HG02798 (cell line): ENCODE results near the gene ILKAP.

Source experiments
- ATAC-seq: cut with Tn5 transposase; IDR thresholded peaks from one replicate; pipeline ENCODE4 v1.9.1; 2021; ENCODE audit warnings: mild to moderate bottlenecking; ENCODE audit not compliant: unreplicated experiment, poor library complexity

The ILKAP gene

DNA sequence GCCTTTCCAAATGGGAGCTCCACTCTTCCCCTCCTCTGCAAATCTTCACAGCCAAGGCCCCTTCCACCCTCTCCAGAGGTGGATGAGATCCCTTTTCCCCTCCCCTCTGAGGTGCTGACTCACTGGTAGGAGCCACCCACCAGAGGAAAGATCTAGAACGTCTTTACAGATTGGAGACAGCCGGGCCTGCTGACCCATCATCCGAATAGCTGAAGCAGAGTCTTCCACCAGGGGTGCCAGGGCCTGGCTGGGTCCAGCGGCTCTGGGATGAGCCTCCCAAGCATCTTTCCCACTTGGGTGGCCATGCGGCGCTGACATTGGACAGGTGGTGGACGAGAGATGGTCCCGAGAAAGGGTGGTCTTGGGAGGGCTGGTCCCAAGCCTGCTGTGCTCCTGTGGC is 35.7 kb downstream of the ILKAP start:
- no peak for ATAC-seq

DNA sequence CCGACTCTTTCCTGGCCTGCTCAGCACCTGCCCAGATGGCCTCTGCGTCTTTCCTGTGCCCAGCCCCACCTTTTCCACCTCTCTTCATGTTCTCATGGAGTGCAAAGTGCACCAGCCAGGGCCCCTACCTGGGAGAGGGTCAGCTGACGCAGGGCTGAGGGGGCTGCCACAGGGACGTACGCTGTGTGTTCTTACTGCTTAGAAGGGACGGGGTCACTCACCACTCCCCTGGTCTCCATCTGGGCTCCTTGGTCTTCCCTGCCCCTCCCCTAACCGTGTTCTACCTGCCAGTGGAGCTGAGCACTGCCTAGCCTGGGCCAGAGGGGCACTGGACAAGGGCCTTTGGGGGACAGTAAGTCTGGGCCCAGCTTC is 36.2 kb downstream of the ILKAP start:
- no peak for ATAC-seq

DNA sequence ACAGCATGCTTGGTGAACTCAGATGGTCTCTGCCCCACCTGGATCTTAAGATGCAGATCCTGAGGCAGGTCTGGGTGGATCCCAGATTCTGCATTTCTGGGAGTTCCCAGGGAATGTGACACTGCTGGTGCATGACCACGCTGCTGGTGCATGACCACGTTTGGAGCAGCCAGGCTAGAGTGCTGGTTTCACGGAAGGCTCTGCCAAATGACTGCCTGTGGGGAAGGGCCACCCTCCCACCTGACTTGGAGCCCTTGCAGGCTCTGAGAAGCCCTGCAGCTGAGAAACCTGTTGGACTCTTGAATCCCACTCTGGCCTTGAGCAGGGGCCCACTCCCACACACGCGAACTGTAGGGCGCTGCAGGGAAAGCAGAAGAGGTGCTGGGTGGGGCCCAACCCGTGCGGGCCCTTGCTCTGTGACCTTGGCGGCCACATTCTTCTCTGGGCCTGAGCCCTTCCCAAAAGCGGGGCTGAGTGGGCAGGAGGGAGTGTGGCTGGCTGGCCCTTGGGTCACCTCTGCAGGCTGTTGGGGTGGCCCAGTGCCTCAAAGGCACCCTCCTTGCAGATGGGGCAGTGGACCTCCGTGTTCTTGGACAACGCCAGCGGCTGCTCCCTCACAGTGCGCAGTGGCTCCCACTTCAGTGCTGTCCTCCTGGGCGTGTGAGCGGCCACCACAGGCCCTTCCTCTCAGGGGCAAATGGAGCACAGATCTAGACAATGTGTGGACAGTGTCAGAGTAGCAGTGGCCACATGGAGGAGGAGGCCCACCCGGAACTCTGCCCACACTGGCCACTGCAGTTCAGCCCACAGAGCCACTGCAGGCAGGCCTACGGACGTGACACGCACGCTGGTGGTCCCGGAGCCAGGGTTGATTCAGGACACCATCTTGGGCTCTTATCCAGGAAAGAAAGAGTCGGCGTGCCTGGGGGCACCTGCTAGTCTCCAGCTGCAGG is 36.8 kb downstream of the ILKAP start:
- ATAC-seq = no peak

DNA sequence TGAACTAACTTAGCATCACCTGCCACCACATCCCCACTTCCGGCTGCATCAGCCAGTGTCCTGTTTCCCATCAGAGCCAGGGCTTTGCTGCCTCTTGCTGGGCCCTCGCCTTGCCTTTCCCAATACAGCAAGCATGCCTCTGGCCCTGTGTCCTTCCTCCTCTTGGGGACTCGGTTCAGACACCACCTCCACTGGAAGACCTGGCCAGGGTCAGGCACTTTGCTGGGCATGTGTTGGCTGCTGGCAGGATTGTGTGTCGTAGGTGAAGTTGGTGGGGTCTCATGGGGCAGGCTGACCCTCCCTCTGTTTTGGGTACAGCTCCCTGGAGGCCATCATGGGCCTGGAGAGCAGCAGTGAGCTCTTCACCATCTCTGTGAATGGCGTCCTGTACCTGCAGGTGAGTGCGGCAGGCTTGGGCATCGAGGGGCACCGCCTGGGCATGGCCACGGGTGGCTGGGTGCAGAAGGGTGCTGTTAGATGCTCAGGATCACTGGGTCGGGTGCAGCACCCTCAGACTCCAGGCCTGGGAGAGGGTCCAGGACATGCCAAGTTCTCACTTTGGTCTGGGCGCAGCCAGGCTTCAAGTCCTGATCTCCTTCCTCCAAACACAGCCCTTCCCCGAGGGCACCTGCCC is 38.1 kb downstream of the ILKAP start:
- ATAC-seq = no peak

DNA sequence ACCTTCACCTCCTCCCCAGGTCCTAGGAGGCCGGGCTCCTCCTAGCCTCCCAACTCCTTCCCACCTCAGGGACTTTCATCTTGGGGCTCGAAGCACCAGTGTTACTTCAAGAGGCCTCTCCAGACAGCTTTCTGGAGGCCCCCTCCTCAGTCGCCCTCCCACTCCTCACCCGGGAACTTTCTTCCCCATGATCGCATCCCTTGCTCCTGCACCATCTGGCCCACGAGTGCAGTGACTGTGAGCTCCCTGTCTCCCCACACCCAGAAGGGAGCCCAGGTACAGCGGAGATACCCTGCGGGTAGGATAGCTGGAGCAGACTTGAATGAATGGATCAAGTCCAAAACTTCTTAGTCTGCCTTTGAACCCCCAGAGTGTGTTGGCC is 38.6 kb downstream of the ILKAP start:
- no peak for ATAC-seq

DNA sequence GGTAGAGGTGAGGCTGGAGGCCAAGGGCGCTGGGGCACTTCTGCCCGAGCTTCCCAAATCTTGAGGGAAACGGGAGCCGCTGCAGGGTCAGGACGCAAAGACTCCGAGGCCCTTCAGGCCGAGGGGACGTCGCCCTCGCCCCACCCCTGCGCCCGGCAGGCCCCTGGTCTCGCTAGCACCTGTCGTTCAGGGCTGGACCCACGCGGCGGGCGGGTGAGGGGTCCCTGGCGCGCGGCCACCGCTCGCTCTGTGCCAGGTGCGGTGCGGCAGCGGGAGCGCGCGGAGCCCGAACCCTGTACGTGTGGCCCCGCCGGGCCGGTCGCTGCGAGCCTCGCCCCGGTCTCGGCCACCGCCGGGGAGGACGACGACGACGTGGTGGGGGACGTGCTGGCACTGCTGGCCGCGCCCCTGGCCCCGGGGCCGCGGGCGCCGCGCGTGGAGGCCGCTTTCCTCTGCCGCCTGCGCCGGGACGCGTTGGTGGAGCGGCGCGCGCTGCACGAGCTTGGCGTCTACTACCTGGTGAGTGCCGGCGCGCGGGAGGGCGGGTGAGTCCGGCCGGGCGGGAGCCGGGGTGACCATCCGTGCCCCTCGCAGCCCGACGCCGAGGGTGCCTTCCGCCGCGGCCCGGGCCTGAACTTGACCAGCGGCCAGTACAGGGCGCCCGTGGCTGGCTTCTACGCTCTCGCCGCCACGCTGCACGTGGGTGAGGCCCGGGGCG is 39.9 kb downstream of the ILKAP start:
- ATAC-seq = no peak

DNA sequence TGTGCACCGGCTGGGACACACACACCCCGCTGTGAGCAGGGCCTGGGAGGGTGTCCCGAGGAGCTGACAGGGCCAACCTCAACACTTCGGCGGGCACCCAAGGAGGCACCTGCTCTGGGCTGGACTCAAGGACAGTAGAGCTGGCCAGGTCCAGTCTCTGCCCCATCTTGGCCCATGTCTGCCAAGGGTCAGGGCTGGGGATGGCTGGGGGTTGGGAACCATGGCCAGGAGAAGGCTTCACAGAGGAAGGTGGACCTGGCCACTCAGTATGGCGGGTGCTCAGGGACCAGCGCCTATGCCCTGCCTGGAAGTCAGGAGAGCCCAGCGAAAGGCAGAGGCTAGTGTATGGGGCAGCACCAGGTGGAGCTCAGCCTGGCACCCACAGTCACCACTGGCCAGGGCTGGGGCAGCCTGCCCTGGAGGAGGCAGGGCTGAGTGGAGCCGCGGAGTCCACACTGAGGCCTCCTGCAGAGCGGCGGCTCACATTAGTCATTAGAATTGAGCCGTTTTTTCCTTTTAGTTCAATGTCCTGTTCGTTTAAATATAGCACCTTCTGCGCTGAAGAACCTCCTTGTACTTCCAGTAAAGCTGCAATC is 40.6 kb downstream of the ILKAP start:
- ATAC-seq = no peak

DNA sequence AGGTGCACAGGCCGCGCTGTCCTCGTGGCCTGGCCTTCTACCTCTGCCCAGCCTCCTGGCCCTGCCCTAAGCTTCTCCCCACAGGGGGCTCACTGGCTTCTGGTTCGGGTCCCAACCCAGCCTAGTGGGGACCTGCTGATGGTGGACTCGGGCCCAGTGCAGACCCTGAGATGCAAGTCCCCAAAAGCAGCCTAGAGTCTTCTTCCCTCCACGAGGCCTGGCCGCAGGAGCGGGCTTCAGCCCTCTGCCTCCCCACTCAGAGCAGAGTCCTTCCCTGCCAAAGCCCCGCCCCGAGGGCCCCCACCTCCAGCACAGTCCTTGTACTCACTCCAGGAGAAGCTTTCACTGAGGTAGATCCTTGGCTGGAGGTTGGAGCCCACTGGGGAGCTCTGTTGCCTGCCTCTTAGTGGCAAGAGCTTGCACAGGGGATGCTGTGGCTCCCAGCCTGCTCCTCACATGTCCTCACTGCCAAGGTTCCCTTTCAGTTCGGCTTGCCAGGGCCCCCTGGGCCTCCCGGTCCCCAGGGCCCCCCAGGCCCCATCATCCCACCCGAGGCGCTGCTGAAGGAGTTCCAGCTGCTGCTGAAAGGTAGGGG is 41.1 kb downstream of the ILKAP start:
- no peak for ATAC-seq

DNA sequence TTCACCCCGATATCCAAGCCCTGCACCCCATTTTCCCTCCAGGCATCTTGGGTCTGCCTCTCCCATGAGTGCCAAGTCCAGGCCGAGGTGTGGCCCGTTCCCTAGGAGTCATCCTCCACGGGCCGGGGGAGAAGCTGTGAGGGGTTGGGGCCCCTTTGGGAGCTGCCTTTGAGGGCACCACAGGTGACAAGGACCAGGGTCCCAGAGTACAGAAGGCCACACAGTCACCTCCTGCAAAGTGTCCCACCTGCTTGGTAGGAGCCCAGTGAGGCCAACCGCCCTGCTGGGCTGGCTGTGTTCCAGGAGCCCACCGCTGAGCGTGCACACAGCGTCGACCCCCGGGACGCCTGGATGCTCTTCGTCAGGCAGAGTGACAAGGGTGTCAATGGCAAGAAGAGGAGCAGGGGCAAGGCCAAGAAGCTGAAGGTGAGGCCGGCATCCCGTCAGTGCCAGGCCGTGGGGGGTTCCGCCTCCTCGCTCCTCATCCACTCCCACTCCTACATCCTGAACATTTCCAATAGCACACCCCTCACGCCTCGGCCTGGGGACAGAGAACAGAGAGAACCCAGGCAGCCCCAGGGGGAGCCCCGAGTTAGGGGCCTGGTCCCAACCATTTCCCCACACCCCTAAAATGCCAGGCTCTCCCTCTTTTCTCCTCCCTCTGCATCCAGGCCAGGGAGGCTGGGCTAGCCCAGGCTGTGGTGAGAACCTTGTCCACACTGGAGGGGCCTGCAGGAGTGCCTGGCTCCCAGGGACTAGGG is 42.0 kb downstream of the ILKAP start:
- no peak for ATAC-seq

DNA sequence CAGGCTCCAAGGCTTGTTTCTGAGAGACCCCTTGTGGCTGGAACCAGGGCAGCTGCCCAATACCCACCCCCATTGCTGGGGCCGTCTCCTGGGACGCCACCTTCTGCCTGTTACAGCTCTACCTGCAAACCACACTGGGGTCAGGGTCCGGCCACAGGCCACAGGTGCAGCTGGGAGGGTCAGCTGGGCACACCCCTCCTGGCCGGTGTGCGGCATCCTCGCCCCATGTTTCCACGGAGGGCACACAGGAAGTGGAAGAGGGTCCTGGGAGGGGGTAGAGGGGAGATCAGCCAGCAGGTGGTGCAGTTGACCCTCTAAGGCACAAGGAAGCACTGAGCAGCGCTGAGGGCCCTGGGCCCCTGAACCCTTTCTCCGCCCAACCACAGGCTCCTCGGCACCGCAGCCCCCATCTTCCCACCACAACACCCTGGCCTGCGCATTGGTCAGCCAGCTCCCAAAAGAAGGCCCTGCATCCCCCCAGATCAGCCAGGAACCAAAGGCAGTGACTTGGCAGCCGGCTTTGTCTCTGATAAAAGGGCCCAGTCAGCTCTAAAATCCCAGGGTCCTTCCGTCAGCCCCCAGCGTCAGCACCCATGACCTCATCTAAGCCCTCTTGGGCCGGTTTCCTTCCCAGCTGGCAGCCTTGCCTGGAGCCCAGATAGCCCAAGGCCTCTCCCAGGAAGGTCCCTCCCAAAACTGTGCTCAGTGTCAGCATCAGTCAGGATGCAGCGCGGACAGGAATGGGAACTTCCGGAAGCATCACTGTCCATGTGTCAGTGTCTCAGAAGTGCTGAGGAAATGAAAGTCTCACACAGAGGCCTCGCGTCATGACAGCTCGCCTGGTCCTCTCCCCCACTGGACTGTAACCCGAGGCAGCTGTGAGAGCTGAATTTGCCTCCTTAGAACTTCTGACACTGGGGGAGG is 43.0 kb downstream of the ILKAP start:
- ATAC-seq = no peak

DNA sequence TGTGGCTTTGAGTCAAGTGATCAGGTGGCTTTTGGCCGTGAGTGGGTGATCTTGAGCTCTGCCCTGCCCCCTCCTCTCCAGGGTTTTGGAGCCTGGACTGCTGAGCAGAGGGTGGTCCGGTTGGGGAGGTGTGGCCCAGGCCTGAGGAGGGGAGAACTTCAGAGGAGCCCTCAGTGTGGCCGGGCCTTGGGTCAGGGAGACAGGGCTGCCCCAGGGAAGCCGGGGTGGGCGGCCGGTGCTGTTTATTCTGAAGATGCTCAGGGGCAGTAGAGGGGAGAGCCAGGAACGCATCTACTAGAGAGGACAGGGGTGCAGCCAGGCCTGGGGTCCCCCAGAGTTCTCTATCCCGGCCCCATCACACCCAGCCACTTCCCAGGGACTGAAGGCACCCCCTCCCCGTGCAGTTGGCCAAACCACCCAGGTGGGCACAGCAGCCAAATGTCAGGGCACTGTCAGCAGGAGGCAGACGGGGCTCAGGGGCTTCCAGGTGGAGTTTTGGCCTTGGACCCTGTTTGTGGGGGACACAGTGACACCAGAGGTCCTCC is 43.8 kb downstream of the ILKAP start:
- ATAC-seq = no peak

DNA sequence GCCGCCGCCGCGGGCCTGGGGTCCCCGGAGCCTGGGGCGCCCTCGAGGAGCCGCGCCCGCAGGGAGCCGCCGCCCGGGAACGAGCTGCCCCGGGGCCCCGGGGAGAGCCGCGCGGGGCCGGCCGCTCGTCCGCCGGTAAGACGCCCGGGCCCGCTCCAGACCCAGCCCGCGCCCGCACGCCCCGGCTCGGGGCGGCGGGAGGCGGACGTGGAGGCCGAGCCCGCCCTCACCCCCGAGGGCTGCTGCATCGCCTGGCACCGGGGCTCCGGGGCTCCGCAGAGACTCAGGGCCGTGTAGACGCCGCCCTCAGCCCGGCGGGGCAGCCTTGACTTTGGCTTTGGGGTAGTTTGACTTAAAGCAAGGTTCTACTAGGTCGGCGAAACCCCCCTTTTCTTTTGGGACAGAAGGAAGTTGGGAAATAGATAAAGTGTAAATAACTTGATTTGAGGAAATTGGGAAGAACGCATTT is 44.4 kb downstream of the ILKAP start:
- ATAC-seq = no peak

DNA sequence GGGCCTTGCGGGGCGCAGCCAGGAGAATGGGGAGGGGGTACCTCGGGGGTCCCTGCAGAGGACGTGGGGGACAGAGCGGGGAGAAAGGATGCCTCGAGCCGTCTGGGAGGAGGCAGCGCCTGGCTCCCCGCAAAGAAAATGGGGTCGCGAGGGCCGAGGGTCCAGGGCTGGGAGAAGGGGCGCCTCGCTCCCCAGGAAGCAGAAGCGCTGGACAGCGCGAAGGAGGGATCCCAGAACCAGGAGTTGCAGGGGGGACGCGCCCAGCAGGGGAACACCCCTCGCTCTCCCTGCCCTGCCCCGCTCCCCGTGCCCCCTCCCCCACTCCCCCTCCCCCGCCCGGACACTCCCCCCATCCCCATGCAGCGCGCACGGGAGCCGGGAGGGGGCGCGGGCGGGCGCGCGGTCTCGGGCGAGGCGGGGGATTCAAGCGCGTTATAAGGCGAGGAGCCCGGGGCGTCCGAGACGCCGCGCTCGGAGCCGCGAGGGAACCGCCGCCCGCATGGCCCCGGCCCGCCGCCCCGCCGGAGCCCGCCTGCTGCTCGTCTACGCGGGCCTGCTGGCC is 44.9 kb downstream of the ILKAP start, which contains the start of gene ERFE:
ERFE (plus strand) TSS at position 462 of the 562 bp plus-strand sequence; CDS start at position 500, 38 bp downstream.
- no peak for ATAC-seq

DNA sequence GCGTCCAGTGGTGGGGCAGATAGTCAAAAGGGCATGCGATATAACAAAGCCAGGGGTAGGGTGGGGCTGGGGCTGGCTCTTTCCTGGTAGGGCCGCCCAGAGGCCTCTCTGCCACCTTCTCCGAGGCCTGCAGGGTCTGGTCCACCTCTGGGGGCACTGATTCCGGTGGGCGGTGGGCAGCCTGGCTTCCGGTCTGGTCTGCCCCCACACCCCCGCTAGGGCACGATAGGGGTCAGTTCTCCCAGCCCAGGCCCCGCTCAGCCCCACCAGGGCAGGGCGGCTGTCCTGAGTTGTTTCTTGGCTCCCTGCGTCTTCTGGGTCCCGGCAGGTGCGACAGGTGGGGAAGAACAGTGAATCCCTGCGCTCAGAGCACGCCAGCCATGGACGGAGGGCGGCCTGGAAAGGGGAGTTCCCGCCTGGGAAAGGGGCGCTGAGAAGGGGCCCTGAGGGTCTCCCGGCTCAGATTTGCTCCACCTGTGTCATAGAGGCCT is 45.4 kb downstream of the ILKAP start:
- no peak for ATAC-seq

DNA sequence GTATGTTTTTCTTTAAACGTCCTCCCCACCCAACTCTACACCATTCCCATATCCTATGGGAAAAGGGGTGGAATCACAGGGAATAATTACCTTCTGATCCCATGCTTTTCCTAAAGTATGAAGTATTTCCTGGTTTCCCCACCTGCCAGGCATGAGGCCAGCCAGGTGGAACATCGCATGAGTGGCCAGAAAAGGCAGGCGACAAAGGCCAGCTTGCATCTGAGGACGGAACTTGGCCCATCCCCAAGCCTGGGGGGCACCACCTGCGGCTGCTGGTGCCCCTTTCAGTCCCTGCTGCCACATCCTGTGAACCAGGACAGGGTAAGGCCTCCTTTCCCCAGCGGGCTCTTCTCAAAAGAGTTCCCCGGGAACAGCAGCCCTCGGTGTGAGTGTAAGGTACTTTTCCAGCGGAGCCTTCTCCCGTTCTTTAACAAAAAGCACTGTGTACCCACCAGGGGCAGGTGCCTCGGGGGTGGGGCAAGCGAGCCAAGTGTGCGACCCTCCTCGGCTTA is 45.9 kb downstream of the ILKAP start:
- no peak for ATAC-seq

DNA sequence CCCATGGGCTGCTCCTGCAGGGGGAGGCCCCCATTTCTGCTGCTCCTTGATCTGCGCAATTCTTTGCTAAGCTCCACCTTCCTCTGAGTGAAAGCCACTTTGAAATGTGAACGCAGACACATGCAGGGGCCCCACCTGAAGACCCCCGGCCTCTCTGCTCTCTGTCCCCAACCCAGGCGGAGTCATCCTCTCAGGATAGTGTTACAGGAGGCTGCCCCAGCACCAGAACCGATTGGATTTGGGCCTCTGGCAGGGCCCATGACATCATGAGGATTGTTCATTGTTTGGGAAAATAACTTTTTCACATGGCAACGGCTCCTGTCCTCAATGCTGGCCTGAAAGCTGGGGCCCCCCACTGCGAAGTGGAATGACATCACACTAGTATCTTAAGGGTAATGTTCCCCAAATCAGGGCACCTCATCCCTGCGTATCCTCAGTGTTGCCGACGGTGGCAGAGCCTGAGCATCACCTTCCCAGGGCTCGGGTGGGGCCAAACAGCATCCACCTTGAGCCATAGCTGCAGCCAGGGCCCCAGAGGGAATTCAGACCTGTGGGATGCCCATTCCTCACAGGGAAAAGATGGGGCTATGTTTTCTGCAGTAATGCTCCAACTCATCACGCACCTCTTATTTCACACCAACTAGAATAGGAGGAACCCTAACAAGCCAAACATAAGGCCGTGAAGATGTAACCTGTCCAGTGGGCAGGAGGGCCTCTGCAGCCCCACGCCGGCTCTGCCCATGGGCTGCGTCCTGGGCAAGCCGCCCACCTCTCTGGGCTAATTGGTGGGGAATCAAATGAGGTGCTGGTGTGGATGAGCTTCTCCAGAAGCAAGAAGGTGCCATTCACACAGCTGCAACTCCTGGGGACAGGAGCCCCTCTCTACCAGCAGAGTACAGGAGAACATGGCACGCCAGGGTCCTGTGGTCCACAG is 47.5 kb downstream of the ILKAP start:
- ATAC-seq = no peak
